GM04504 (cell line): ENCODE data around the gene PRKCE.

Experiments
- DNase-seq: peaks from one replicate; pipeline ENCODE4 v3.0.0-alpha.2; 2012; ENCODE audit warnings: low read depth

PRKCE gene

DNA sequence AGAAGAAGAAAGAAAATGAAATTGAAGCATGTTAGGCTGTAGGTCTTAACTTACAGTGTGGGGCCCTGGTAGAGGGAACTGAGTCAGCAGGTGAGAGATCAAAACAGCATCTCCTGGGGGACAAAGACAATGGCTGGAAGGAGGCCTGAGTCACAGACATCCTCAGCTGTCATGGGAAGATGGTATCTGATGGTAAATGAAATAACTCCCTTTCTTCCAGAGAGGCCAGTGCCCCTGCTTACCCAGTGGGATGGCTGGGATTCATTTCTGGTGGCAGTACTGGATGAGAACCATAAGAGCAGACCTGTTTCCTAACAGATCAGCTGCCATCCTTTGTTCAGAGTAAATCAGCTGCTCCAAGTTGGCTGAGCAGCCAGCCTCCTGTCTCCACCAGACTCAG lies 394.4 kb downstream of the PRKCE start:
- DNase-seq, result no peak

DNA sequence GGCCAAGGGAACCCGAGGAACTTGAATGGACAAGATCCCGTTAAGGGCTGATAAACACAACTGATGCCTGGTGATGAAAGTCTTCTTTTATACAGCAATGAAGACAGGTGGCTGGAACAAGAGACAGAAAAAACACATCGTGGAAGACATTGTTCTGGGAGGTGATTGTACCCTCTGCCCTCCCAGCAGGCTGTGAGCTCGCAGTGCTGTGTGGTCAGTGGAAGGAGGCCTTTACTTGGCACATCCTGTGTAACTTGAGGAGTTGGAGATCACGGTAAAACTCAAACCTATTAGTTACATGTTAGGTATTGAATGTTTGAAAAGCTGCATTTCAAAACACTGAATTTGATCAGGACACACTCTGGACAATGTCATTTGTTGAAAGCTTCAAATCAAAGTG lies 395.8 kb downstream of the PRKCE start:
- no peak for DNase-seq

DNA sequence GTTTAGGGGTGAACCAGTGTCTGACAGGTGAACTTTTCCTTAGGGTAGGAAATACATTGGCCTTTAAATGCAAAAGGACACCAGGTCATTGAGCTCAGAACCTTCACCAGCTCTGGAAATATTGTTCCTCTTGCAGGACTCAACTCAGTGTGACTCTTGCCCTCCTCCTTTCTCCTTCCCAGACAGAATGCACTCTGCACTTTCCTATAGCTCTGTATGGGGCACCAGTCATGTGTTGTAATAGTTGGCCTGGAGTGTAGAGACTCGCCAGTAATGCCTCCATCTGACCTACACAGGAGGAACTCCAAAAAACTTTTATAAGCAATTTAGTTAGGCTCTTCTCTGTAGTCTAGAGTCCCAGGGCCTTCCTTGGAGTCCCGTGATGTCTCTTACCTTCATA lies 397.2 kb downstream of the PRKCE start:
- no peak for DNase-seq

DNA sequence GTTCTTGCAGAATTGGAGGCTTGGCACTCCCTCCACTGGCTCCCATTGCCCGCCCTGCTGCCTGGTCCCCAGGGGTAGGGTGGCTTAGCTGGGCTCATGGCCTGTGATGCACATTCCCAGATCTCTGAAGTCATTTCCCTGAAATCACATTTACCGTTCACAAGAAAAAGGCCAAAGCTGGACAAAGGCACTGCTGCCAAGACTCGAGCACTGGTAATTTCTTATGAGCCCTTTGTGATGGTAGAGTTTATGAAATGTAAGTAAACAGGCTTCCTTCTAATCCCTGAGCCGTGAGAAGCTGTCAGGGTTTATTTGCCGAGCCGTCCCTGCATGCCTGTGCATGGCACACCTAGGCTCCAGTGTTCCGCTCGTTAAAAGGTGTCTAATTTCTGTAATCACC lies 398.6 kb downstream of the PRKCE start:
- DNase-seq, result no peak

DNA sequence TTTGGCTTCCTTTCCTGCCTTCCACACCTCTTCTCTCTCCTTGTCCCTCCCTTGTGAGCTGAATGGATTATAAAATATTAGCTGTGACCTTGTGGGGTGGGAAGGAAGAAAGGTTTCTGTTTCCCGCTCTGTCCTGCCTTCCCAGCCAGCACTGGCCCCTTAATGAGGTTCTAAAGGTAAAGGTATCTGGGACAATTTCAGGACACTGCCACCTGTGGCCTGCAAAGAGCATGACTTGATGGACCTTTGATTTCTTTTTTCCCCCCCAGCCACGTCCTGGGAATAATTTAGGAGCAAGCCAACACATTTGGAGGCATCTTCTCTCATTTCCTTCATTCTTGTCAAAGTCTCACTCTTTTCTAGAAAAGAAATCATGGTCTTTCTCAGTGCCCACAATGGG lies 399.0 kb downstream of the PRKCE start:
- no peak for DNase-seq

DNA sequence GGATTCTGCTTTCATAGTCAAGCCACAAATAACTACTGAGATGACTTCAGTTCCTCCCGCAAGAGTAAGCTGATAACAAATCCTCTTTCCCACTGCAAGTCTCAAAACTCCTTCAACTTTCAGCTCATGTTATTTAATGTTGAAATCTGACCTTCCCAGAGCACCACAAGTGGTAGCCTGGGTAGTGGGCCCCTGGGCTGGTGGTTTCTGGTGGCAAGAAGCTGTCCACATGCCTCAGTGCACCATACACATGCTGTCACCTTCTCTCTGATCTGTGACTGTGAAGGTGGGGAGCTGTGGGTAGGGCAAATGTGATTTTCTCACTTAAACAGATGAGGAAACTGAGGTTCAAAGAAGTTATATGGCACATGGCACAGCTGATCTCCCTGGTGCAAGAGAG lies 399.6 kb downstream of the PRKCE start:
- DNase-seq, result no peak

DNA sequence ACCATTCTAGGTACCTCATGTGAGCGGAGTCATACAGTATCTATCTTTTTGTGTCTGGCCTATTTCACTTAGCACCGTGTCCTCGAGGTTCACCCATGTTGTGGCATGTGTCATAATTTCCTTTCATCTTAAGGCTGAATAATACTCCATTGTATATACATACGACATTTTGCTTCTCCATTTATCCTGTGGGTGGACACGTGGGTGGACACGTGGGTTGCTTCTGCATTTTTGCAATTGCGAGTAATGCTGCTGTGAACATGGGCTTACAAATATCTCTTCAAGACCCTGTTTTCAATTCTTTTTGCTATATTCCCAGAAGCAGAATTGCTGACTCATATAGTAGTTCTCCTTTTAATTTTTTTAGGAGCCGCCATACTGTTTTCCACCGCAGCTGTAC lies 402.1 kb downstream of the PRKCE start:
- no peak for DNase-seq

DNA sequence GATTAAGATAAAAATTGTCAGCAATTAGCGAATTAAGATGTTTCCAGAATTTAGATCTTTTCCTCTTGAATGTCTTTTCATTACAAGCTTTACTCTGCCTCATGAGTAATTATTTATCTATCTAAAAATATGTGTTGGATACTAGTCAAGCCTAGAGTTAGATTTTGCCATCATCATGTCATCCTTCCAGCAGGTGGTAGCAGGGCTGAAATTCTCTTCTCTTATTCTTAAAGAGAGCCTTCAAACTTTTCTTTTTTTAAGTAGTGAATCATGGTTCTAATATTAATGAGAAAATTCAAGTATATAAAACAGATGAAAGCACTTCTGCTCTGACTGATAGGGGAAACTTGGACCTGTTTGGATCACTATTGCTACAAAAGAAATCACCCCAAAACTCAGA lies 405.1 kb downstream of the PRKCE start:
- DNase-seq, result no peak

DNA sequence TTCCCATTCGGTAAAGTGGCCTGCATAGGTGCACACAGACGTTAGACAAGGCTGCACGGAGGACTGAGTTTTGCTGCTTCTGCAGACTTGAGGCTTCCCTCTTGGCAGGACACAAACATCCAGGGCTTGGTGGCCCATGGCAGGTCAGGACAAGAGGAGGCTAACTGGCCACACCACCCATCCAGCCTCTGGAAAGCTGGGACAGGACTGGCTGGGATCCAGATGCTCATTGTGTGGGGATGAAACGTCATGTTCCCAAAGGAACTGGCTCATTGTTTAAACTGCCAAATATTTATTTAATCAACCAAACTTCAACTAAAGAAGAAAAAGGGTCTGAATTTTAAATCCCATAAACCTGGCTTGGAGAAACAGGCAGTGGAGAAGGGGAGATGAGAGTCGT lies 406.7 kb downstream of the PRKCE start:
- no peak for DNase-seq

DNA sequence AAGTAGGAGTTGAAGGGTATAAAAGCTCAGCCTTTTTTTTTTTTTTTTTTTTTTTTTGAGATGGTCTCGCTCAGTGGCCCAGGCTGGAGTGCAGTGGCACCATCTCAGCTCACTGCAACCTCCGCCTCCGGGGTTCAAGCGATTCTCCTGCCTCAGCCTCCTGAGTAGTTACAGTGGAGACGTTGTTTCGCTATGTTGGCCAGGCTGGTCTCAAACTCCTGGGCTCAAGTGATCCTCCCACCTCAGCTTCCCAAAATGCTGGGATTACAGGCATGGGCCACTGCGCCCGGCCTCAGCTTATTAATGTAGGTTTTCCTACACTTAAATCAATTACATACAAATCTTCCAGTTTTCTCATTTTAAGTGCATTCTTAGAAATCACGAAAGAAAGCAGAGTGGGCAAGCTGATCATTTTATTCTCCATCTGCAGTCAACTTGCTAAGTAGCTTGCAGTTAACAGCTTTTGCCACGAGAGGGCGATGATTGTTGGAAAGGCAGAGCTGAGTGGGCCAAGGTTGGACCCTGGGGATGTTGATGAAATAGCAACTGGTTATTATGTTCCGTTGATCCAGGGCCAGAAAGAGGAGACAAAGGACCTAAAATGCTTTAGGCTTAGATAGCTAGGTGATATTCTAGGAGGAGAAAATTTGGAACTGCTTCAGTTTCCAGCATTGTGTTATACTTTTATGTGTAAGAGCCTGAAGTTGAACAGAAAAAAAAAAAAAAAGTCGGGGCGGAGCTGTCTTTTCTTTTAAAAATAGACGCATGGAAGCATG lies 411.4 kb downstream of the PRKCE start:
- DNase-seq, result peak; percentile 77

DNA sequence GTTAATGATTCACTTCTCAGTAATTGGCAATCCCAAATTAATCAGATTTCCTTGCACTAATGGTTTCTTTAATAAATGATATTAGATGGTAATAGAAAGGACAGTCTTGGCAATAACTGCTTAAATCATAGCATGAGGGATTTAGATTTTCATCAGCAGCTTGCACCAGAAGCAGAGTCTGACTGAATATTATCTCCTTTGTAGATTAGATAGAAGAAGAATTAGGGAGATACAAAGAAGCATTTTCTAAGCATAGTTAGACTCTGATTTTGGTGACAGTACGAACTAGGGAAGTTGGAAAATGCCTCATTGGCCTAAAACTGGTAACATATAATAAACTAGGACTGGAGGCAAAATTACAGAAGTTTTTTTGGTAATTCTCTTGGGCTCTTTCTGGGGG lies 412.9 kb downstream of the PRKCE start:
- no peak for DNase-seq

DNA sequence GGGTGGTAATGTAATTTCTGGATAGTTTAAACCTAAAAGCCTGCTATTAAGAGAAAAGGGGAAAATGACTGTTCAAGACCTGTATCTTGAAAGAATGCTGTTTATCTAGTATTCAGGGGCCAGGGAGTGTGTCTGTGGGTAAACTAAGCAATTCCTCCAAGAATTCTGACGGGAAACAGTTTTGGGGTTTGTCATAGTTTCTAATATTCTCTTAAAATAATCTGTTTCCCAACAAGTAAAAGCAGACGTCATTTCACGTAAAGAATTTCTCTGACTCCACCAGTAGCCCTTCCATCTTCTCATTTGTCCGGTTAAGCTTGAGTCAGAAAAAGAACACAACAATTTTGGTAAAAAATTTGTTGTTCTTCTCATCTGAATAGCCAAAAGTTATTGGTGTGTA lies 413.7 kb downstream of the PRKCE start:
- no peak for DNase-seq

DNA sequence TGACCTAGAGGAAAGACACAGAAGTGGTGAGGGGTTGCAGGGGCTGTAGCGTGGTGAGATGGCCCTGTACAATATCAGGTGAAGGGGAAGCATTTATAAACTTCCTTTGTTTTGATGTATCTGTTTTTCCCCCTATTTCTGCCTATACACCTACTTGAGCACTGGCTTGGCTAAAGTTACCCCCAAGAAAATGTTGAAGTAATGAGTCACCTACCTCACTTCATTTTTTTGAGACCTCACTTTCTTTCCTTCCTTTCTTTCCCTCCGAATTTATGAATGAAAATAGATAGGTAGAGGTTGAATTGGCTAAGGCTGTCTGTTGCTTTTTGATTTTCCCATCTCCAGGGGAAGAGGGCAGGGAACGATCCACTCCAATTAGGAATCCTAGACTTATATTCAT lies 414.6 kb downstream of the PRKCE start:
- DNase-seq, result no peak

DNA sequence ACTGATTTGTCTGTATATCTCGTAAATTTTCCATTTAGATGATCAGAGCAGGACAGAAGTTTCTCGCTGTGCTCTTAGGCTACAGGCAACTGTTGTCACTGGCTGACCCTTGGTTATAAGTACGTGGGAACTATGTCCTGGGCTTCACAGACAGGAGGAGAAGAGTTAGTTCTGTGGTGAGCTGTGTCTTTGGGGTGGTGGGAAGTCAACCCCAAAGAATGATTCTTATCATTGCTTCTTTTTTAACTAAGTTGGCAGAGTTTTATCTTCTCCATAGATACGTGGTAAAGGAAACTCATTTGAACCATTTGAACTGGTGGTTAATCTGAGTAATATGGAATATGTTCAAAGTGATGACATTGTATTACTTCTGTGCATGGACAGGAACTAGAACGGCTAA lies 415.1 kb downstream of the PRKCE start:
- DNase-seq, result no peak

DNA sequence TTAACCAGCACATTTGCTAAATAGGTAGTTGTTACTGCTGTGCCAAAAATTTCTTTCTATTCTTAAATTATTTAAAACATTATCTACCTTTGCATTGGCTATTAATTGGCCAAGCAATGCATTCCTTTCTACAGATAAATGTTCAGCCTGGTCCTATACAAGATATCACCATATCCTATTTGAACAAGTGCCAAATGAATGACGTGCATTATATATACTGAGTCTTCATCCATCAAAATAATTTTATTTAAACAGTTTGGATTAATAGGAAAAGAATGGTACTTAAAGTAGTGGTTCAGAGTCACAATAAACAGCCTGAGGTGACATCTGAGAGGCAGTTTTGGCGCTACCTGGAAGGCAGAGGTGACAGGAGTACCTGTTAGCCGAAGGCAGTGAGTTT lies 415.6 kb downstream of the PRKCE start:
- DNase-seq, result no peak

DNA sequence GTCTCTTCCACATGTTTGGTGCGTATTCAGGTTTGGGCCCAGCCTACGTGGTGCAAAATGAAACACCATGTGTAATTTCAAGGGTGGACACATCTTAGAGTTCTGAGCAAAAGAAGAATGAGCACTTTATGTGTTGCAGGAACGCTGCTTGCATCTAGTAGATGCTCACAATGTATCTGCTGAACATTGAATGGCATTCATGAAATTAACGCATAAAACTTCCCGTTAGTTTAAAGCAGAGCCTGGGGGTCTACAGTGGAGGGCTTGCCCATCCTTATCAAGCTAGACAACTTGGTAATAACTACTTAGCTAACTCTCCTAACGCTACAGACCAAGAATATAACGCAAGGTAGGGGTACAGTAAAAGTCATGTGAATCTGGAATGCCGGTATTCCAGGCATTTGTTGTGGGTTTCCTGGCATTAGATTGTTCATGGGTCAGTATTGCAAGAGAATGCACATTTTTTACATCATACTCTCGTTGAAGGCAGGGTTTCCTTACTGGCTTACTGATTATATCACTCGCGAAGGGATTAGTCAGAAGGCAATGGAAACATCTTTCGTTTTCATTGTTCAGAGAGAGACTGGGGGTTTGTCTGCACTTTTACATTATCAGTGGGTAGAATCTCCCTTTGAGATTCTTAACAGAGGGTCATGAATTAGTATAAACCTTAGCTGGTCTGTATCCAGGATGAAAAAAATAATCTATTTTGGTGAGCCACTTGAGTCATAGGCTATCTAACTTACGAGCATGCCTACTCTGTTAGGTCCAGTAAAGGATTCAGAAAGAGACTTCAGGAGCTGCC lies 416.2 kb downstream of the PRKCE start:
- peak; percentile 93 for DNase-seq

DNA sequence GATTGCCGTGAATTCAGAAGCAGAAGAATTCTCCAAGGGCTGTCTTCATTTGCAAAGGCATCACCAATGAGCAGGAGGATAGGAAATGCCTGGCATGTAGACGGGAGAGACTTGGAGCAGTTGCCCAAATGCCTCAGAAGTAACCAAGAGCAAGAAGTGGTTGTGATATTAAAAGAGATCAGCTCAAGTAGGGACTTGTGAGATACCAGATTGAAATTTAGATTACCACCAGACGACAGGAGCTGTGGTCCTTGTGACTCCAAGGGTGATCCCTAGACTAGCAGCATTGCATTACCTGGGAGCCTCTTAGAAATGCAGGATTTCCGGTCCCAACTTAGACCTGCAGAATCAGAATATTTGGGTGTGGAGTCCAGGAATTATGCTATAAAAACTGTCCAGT lies 417.2 kb downstream of the PRKCE start:
- no peak for DNase-seq

DNA sequence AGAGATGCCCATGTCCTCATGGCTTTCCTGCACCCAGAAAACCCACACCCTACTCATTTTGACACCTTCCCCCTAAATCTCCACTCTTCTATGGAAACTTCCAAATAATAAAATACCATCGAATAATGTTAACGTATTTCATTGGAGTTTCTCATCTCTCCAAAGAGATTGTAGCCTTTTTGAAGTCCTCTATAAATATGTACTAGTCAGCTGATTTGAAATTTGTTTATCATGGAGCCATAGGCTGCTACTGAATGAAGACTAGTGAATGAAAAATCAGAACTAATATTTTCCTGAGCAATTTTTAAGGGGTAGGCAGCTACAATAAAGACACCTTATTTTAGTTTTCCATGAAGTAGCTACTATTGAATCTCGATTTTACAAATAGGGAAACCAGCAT lies 419.6 kb downstream of the PRKCE start:
- no peak for DNase-seq

DNA sequence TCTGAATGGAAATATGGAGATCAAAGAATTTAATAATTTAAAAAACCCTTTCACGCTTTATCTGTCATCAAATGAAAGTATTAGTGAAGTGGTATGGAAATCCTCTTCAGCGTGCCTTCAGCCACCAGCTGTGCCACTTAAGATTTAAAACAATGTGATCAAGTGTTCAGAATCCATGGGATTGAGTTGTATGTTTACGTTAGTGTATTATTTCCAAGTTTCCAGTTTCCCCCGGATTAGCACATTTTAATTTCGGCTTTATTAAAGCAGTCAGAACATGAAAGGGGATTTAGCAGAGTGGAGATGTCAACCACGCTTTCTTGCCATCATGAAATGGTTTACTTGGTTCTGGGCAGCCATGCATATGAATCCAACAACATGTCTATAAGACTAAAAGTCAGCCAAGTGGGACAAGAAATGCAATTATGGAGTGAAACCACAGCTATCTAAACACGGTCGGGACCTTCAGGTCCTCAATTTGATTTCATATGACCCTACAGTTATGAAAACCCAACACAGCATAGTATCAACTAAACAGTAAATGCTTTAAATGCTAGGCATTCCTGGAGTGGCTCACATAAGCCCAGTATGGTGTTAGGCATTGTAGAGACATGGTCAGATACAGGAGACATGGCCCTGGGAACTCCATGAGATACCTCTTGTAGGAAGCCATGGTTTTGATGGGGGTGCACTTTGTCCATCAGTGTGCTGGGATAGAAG lies 420.8 kb downstream of the PRKCE start:
- DNase-seq, result no peak

DNA sequence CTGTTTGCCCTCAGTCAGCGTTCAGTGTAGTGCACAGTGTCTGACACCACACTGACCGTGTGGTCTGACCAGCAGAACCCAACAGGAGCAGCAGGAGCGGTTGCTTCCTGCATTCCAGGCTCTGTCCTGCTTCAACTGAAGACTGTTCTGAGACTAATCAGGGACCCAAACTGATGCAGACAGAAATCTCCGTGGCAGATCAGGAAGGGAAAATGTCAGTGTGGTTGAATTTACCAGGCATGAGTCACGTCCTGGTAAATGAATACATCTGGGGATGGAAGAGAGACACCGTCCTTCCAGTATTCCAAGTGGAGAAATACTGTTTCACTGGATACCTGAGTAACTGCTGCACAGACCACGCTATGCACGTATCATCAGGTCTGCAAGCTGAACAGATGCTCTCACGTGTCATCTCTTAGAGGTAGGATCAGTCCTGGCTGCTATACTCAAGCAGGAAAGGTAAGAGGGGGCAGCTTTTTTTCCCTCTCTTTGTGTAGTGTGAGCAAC lies 422.1 kb downstream of the PRKCE start:
- peak; percentile 97 for DNase-seq

DNA sequence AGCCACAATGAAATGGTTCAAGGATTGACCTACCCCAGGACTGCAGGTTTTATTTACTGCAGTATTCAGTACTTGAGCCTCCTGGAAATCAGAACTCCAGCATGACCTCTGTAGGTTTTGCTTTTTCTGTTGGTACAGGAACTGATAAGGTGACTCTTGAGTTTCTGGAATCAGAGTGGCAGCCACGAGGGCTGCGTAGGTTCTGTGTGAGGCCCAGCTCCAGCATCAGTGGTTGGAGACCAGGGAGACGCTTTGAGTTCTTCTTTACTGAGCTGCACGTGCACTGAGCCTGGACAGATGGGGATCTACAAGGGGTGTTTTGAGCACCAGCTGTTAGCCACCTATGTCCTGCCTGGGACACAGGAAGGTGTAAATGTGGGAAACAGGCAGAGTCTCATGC lies 423.0 kb downstream of the PRKCE start:
- no peak for DNase-seq

DNA sequence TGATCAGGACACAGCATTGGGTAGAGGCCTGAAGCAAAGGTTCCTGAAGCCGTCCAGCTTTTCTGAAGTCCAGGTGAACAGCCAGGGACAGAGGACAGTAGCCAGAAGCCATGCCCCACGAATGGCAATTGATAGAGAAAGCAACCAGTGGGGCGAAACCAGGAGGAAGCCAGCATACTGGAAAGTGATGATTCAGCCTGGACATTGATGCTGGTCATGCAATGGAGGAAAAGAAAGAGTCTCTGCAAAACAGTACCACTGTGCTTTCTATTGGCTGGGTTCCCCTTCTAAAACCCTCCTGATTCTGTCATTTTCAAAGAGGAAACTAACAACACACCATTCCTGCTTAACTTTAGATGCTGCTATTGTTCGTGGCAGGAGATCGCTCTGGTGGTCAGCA lies 424.4 kb downstream of the PRKCE start:
- no peak for DNase-seq

DNA sequence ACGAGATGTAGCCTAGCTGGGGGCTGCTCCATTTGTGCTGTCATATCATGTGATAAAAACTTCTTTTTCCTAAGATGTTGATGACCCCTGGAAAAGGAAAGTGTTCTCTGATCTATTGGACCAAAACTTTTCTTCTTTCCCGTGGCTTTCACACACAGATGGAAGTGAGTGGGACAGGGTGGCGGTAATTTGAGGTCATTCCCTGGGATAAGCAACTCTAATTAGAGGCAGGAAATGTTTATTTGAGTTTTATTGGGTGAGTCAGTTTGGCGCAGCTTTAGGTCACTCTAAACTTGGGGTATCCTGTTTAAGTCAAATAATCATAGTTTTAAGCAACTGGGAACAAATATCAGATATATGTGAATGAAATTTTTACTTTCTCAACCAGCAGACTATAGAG lies 424.8 kb downstream of the PRKCE start:
- peak; percentile 70 for DNase-seq
